Vagina (tissue), 2 donors: ENCODE measurements around the gene TMPRSS11B.

ENCODE experiments used
- CTCF ChIP-seq, 3 experiments: fragments of 450-650 bp in 2 of 3; fragments of 200-600 bp in 1 of 3; sonication (generic) in 1 of 3; IDR thresholded peaks; one replicate each; pipeline ENCODE4 v1.5.1; 2017 to 2019; ENCODE audit warnings: antibody characterized with exemption in 3 of 3, mild to moderate bottlenecking in 2 of 3, moderate library complexity in 2 of 3
- POLR2A ChIP-seq, 2 donors: fragments of 450-650 bp; IDR thresholded peaks; one replicate each; pipeline ENCODE4 v1.6.1; 2017; ENCODE audit warnings: antibody characterized with exemption in 2 of 2, mild to moderate bottlenecking in 2 of 2, moderate library complexity in 2 of 2

- TF ChIP-seq CTCF (IDR thresholded peaks at IDR 0.05): no peak
- no peak for TF ChIP-seq POLR2A (IDR thresholded peaks at IDR 0.05)
Observed at GRCh38 chr4:68250151-68250930, 4.8 kb upstream of the TMPRSS11B start.
